Pancreas (tissue), 10 donors: Measurements from ENCODE around the gene FAM161B. TPM values are rescaled to one million over a fixed set of nuclear protein-coding genes. Genes with fewer than 3 reads are reported as not detected.
A peak's percentile ranks its signal among the peaks of the same experiment; 100 is the strongest.

Experiments
- ATAC-seq, 4 donors: fragments of 200-7000 bp; cut with Tn5 transposase; one replicate each; pipeline versions ENCODE4 v1.8.0 to v1.9.1; 2020; ENCODE audit warnings: mild to moderate bottlenecking in 4 of 4, moderate library complexity in 4 of 4
- DNase-seq, 6 donors: peaks; one replicate each; pipeline ENCODE4 v3.0.0-alpha.2; 2020
- FAIRE-seq: peaks from 2 replicates; lab custom pipeline; 2012; peaks lifted over from hg19 to GRCh38; lab: Jason Lieb, UNC
- H3K27ac ChIP-seq, 4 donors: fragments of 200-600 bp; sonication (generic); 1 replicate in 3 of 4; 2 replicates in 1 of 4; pipeline versions ENCODE4 v1.5.0 to v1.8.0; 2020
- H3K27me3 ChIP-seq, 4 donors: fragments of 200-600 bp; one replicate each; pipeline ENCODE4 v1.8.0; 2021
- H3K36me3 ChIP-seq, 3 donors: fragments of 200-600 bp; sonication (generic) in 1 of 3; one replicate each; pipeline versions ENCODE4 v1.5.0 to v1.8.0; 2020 to 2021
- H3K4me1 ChIP-seq, 3 donors: fragments of 200-600 bp; one replicate each; pipeline ENCODE4 v1.8.0; 2021
- H3K4me3 ChIP-seq, 4 donors: fragments of 200-600 bp; sonication (generic) in 2 of 4; one replicate each; pipeline versions ENCODE4 v1.5.0 to v1.8.0; 2020 to 2021
- H3K9me3 ChIP-seq, 4 donors: fragments of 200-600 bp; one replicate each; pipeline ENCODE4 v1.8.0; 2021
- CTCF ChIP-seq, 4 donors: fragments of 200-600 bp; sonication (generic) in 3 of 4; IDR thresholded peaks; one replicate each; pipeline versions ENCODE4 v1.5.0 to v1.8.0; 2021; ENCODE audit warnings: antibody characterized with exemption in 4 of 4
- WGBS, 2 donors: extraction: QIAGEN DNeasy Blood & Tissue Kit; methylation state at CpG; one replicate each; pipeline ENCODE4 v1.1.7; 2013; 5-methylcytosine and 5-hydroxymethylcytosine counted together
- intact Hi-C, 3 donors: fragments of 100-400 bp; cut with DNase I; formaldehyde crosslinking; loops; one replicate each; pipeline versions ENCODE4 v1.11.1 to v1.14.2; 2022
- polyA plus RNA-seq, 2 donors: library from polyadenylated mRNA; stranded (reverse); fragments of 200-250 nt; gene quantifications; one replicate each; pipeline ENCODE4 v1.2.3, GENCODE V29; 2013
- total RNA-seq, 6 donors: library from RNA; stranded (reverse); fragmentation: NEBNext Ultra II Directional in 4 of 6; extraction: Animal tissue kit (Norgen Biotek cat#: 25700) in 4 of 6; gene quantifications; one replicate each; pipeline versions ENCODE4 v1.2.1 to v1.2.4, GENCODE V29; 2021 to 2023
- donor health status: healthy with polysubstance abuse.
- donor health status: DM: no; HTN: no; CAD: no; lungs with moderate emphysema.
- donor health status: DM: no; HTN: no; CAD: no.
- donor health status: control.
- donor health status: control.
- donor health status: Bipolar disorder and iron deficiency.
- donor health status: DM: yes; HTN: yes; CAD: no.
- donor health status: DM: no; HTN: no; CAD: no.
- donor health status: DM: no; HTN: no; CAD: no.
- donor health status: DM: yes; HTN: yes; CAD: no.

The FAM161B gene
- total RNA-seq (1 to 10 TPM in 5 of 6 donors, under 1 TPM in 1; 0.97 to 2.0 (median 1.2) TPM), polyA plus RNA-seq (1 to 10 TPM; 1.4 to 2.0 TPM)

GRCh38 chr14:73949752-73950734 is at the start of gene FAM161B, which contains the start of gene COQ6:
Gene FAM161B, minus strand, starts transcription at chr14:73950094. Its CDS starts 68 bp downstream, at chr14:73950026.
Gene COQ6, plus strand, starts transcription at chr14:73950302. Its CDS starts 31 bp downstream, at chr14:73950333.
- Histone ChIP-seq H3K27me3 (no peaks in the 10 kb centered on the region), H3K27ac (peak within 1 kb of the TSS; percentile 68 to 85 (median 82)), H3K36me3 (peaks cover 0 to 13% (median 4%) of the 10 kb centered on the region in 3 donors), H3K9me3 (no peaks in the 10 kb centered on the region), H3K4me3 (peak within 1 kb of the TSS; percentile 42 to 82 (median 68)), H3K4me1 (peaks cover 7 to 11% (median 10%) of the 10 kb centered on the region in 3 donors)
- FAIRE-seq (no peak), DNase-seq (peak; percentile 88 to 95 (median 92)), ATAC-seq (peak; percentile 91 to 95 (median 94))
- intact Hi-C loops, result no loop called here
- no peak for TF ChIP-seq CTCF (IDR thresholded peaks at IDR 0.05)
- 1 to 2% methylated on average over 70 of the region's 70 CpGs for WGBS, 2 donors

- H3K27ac ChIP-seq, result no peak overlapping the region
- intact Hi-C loops, result no loop called here
- ATAC-seq, result no peak
Observed at GRCh38 chr14:73998726-73999125, 48.8 kb upstream of the FAM161B start.

GRCh38 chr14:73997944-73998447 is 48.1 kb upstream of the FAM161B start:
- ATAC-seq (peak in 2 of 4 donors; percentile 16 to 22), FAIRE-seq (no peak), DNase-seq (no peak)
- H3K4me3 ChIP-seq, result no peak overlapping the region
- H3K9me3 ChIP-seq, result no peaks in the 10 kb centered on the region
- no peaks in the 10 kb centered on the region for H3K36me3 ChIP-seq
- peaks cover 13 to 28% (median 26%) of the 10 kb centered on the region in 3 donors for H3K4me1 ChIP-seq
- 48 to 50% methylated on average over 7 of the region's 7 CpGs for WGBS, 2 donors
- no peak overlapping the region for H3K27ac ChIP-seq
- H3K27me3 ChIP-seq, result no peaks in the 10 kb centered on the region
- intact Hi-C loops, result no loop called here
- TF ChIP-seq CTCF (IDR thresholded peaks at IDR 0.05), result no peak

More at GRCh38 chr14:73998726-73999125, 48.8 kb upstream of the FAM161B start:
- FAIRE-seq, result no peak
- H3K4me3 ChIP-seq, result no peak overlapping the region
- no peaks in the 10 kb centered on the region for H3K9me3 ChIP-seq
- no peaks in the 10 kb centered on the region for H3K36me3 ChIP-seq
- H3K27me3 ChIP-seq, result no peaks in the 10 kb centered on the region
- no peak for DNase-seq
- WGBS, 2 donors, result 81 to 84% methylated on average over 2 of the region's 2 CpGs
- TF ChIP-seq CTCF (IDR thresholded peaks at IDR 0.05), result no peak
- H3K4me1 ChIP-seq, result peaks cover 13 to 24% (median 22%) of the 10 kb centered on the region in 3 donors

GRCh38 chr14:73997108-73997943 is 47.4 kb upstream of the FAM161B start:
- H3K4me3 ChIP-seq, result no peak overlapping the region

More at GRCh38 chr14:73997108-73997943, 47.4 kb upstream of the FAM161B start:
- H3K27ac ChIP-seq, result peak overlapping the region in 1 of 4 donors; percentile 58
- intact Hi-C loops, result no loop called here
- DNase-seq (no peak), FAIRE-seq (no peak), ATAC-seq (peak; percentile 21 to 81 (median 64))
- H3K27me3 ChIP-seq, result no peaks in the 10 kb centered on the region
- WGBS, 2 donors, result 79% methylated on average over 1 of the region's 1 CpG
- no peaks in the 10 kb centered on the region for H3K36me3 ChIP-seq
- TF ChIP-seq CTCF (IDR thresholded peaks at IDR 0.05), result no peak
- peaks cover 13 to 28% (median 26%) of the 10 kb centered on the region in 3 donors for H3K4me1 ChIP-seq
- no peaks in the 10 kb centered on the region for H3K9me3 ChIP-seq
